Neural progenitor cell (in vitro differentiated cells): Measurements from ENCODE around the gene SPRR5. TPM values are rescaled to one million over a fixed set of nuclear protein-coding genes. Genes with fewer than 3 reads are reported as not detected.

Experiments used
- DNase-seq: peaks from one replicate; pipeline ENCODE4 v3.0.0-alpha.2; 2016; ENCODE audit warnings: low spot score
- H2AFZ ChIP-seq: fragments of 200-600 bp; sonication (generic); replicated peaks from 2 replicates; pipeline ENCODE4 v1.6.1; 2016; ENCODE audit warnings: antibody characterized with exemption
- H3F3A ChIP-seq: fragments of 200-600 bp; sonication (generic); 2 replicates; pipeline ENCODE4 v1.6.1; 2016; ENCODE audit warnings: antibody characterized with exemption, low read depth
- H3K27ac ChIP-seq: fragments of 200-600 bp; sonication (generic); 2 replicates; pipeline ENCODE4 v1.5.1; 2016; ENCODE audit warnings: mild to moderate bottlenecking
- H3K27me3 ChIP-seq: fragments of 200-600 bp; sonication (generic); 2 replicates; pipeline ENCODE4 v1.6.1; 2016; ENCODE audit warnings: mild to moderate bottlenecking, moderate library complexity
- H3K36me3 ChIP-seq: fragments of 200-600 bp; sonication (generic); 2 replicates; pipeline ENCODE4 v1.5.1; 2016
- H3K4me1 ChIP-seq: fragments of 200-600 bp; sonication (generic); 2 replicates; pipeline ENCODE4 v1.6.1; 2016; ENCODE audit warnings: mixed run types
- H3K4me2 ChIP-seq: fragments of 200-600 bp; sonication (generic); 2 replicates; pipeline ENCODE4 v1.6.1; 2016
- H3K4me3 ChIP-seq: fragments of 200-600 bp; sonication (generic); 2 replicates; pipeline ENCODE4 v1.5.1; 2016
- H3K79me2 ChIP-seq: fragments of 200-600 bp; sonication (generic); 2 replicates; pipeline ENCODE4 v1.6.1; 2016; ENCODE audit warnings: low read depth
- H3K9ac ChIP-seq: fragments of 200-600 bp; sonication (generic); 2 replicates; pipeline ENCODE4 v1.6.1; 2016
- H3K9me3 ChIP-seq: fragments of 200-600 bp; sonication (generic); 2 replicates; pipeline ENCODE4 v1.5.1; 2016; ENCODE audit warnings: low read depth
- H4K20me1 ChIP-seq: fragments of 200-600 bp; sonication (generic); 2 replicates; pipeline ENCODE4 v1.6.1; 2016; ENCODE audit warnings: low read depth
- H3K27ac Mint-ChIP-seq: 3 replicates; pipeline ENCODE4 v1.8.0; 2021; ENCODE audit warnings: mixed read lengths
- H3K27me3 Mint-ChIP-seq: 2 replicates; pipeline ENCODE4 v1.8.0; 2022; ENCODE audit warnings: low read depth, mild to moderate bottlenecking, inconsistent platforms, moderate library complexity, mixed read lengths; ENCODE audit not compliant: insufficient read depth
- H3K36me3 Mint-ChIP-seq: 3 replicates; pipeline ENCODE4 v1.8.0; 2021; ENCODE audit warnings: mixed read lengths
- H3K4me1 Mint-ChIP-seq: 3 replicates; pipeline ENCODE4 v1.8.0; 2021; ENCODE audit warnings: mixed read lengths
- H3K4me3 Mint-ChIP-seq: 3 replicates; pipeline ENCODE4 v1.8.0; 2021; ENCODE audit warnings: mild to moderate bottlenecking, moderate library complexity, mixed read lengths
- H3K9me3 Mint-ChIP-seq: 3 replicates; pipeline ENCODE4 v1.8.0; 2020; ENCODE audit warnings: mixed read lengths
- EZH2 ChIP-seq: fragments of 200-600 bp; sonication (generic); IDR thresholded peaks from 2 replicates; pipeline ENCODE4 v1.6.1; 2017; ENCODE audit warnings: antibody characterized with exemption, mild to moderate bottlenecking, moderate library complexity
- EZH2phosphoT487 ChIP-seq: fragments of 200-600 bp; sonication (generic); IDR thresholded peaks from 2 replicates; pipeline ENCODE4 v1.6.1; 2017; ENCODE audit warnings: antibody characterized with exemption
- total RNA-seq: library from RNA; depleted of rRNA; stranded (reverse); fragments of >200 nt; gene quantifications from 2 replicates; pipeline ENCODE4 v1.2.3, GENCODE V29; 2015; ENCODE audit warnings: low replicate concordance
- TF ChIP-seq, protein P1 (sequence below): fragments of 200-600 bp; sonication (generic); IDR thresholded peaks from 2 replicates; pipeline ENCODE4 v1.5.1; 2017; ENCODE audit warnings: antibody characterized with exemption, mild to moderate bottlenecking

Gene SPRR5
- total RNA-seq, 1 donor from 2014 or later: not detected

DNA sequence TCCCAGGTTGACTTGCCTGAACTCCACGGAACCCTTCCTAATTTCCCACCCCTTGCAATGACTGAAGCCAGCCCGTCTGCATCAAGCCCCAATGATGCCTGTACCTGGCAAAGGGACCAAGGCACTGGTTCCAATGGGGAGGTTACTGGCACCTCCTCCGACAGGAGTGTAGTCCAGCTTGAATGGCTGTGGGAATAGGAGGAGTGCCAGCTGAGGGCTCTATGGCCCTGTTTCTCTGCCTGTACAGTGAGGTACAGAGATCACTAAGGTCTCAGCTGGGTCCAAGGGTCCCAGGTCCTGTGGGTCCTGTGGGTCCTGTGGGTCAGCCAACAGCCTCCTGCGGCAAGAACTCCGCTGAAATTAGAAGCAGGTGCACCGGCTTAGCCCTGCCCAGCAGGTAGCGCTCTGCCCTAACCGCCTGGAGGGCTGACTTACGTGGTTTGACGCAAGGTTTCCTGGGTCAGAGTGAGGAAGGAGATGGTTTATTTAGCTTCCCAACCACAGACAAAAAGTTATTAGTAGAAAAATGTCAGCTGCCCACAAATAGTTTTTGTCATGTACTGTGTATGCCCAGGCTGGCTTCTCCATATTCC, 13.5 kb downstream of the SPRR5 start:
- Mint-ChIP-seq H3K27ac (no peak overlapping the region), H3K4me3 (no peak overlapping the region), H3K9me3 (no peaks in the 10 kb centered on the region), H3K36me3 (no peaks in the 10 kb centered on the region), H3K4me1 (no peaks in the 10 kb centered on the region), H3K27me3 (no peaks in the 10 kb centered on the region)
- H3K4me1 ChIP-seq: no peaks in the 10 kb centered on the region
- H3K4me2 ChIP-seq: no peak overlapping the region
- no peaks in the 10 kb centered on the region for H3K27me3 ChIP-seq
- H4K20me1 ChIP-seq: no peaks in the 10 kb centered on the region
- no peaks in the 10 kb centered on the region for H3F3A ChIP-seq
- no peak for DNase-seq
- peaks cover 5% of the 10 kb centered on the region for H3K9me3 ChIP-seq
- no peak overlapping the region for H3K9ac ChIP-seq
- no peaks in the 10 kb centered on the region for H3K79me2 ChIP-seq
- no peak overlapping the region for H3K27ac ChIP-seq
- H3K4me3 ChIP-seq: no peak overlapping the region
- no peak overlapping the region for H2AFZ ChIP-seq
- no peaks in the 10 kb centered on the region for H3K36me3 ChIP-seq
- TF ChIP-seq EZH2phosphoT487 (no peak), EZH2 (no peak)
- TF ChIP-seq, protein P1, sequence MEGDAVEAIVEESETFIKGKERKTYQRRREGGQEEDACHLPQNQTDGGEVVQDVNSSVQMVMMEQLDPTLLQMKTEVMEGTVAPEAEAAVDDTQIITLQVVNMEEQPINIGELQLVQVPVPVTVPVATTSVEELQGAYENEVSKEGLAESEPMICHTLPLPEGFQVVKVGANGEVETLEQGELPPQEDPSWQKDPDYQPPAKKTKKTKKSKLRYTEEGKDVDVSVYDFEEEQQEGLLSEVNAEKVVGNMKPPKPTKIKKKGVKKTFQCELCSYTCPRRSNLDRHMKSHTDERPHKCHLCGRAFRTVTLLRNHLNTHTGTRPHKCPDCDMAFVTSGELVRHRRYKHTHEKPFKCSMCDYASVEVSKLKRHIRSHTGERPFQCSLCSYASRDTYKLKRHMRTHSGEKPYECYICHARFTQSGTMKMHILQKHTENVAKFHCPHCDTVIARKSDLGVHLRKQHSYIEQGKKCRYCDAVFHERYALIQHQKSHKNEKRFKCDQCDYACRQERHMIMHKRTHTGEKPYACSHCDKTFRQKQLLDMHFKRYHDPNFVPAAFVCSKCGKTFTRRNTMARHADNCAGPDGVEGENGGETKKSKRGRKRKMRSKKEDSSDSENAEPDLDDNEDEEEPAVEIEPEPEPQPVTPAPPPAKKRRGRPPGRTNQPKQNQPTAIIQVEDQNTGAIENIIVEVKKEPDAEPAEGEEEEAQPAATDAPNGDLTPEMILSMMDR: no peak

DNA sequence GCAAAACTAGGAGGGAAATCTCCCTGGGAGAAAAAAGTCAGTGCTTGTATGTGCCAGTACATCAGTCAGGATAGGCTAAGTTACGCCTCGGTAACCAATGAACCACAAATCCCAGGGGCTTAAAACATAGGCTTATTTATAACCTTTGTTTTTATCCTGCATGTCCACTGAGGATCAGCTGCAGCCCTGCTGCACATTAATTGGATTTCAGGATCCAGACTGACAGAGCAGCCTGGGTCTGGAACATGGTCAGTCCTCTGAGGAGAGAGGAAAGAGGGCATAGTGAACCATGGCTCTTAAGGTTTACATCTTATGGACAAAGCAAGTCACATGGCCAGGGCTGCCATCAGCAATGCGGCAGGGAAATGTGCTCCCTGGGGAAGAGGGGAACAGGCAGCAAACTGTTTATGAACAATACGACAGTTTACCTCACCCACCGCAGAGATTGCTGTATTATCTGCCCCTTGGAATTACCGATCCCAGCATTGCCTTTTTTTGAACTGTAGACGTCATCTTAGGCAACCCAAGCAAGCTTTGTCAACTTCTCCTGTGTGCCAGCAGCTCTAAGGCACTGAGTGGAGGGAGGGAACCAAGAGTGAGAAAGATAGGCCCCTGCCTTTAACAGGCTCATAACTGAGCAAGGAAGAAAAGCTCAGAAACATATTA, 14.4 kb downstream of the SPRR5 start:
- no peaks in the 10 kb centered on the region for H3K36me3 Mint-ChIP-seq
- H3K27me3 Mint-ChIP-seq: no peaks in the 10 kb centered on the region
- no peak overlapping the region for H3K4me3 Mint-ChIP-seq
- Histone ChIP-seq H3F3A (no peaks in the 10 kb centered on the region), H3K4me2 (no peak overlapping the region), H3K9ac (no peak overlapping the region), H2AFZ (no peak overlapping the region), H3K4me3 (no peak overlapping the region), H3K9me3 (peaks cover 5% of the 10 kb centered on the region), H4K20me1 (no peaks in the 10 kb centered on the region), H3K27me3 (no peaks in the 10 kb centered on the region), H3K36me3 (no peaks in the 10 kb centered on the region), H3K79me2 (no peaks in the 10 kb centered on the region), H3K27ac (no peak overlapping the region), H3K4me1 (no peaks in the 10 kb centered on the region)
- H3K4me1 Mint-ChIP-seq: no peaks in the 10 kb centered on the region
- DNase-seq: no peak
- TF ChIP-seq, protein P1: no peak
- TF ChIP-seq EZH2phosphoT487: no peak
- no peak overlapping the region for H3K27ac Mint-ChIP-seq
- no peaks in the 10 kb centered on the region for H3K9me3 Mint-ChIP-seq

DNA sequence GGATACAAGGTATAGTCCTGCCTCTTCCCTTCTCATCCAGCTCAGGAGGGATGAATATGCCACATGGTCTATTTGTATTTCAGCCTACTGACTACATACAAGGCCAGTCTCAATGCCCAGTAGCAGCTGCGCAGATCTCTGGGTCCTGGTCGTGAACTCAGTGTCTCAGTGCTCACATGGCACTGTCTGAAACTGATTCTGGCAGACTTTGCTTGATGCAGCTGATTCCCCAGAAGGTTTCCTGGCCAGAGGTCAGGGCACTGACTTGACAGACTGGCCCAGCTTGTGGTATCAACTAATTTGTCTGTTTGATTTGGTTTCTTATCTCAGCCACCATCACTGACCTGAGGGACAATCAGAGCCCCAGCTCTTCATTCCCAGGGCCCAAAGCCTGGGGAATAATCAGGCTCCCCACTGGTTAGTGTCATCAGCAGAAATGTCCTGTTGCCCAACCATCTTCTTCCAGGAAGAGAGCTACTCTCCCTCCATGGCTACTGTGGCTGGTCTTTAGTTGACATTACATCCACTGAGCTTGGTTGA, 15.9 kb downstream of the SPRR5 start:
- TF ChIP-seq EZH2phosphoT487: no peak
- TF ChIP-seq EZH2: no peak
- TF ChIP-seq, protein P1: no peak
- H3K79me2 ChIP-seq: no peaks in the 10 kb centered on the region
- H3F3A ChIP-seq: no peaks in the 10 kb centered on the region
- no peak overlapping the region for H2AFZ ChIP-seq
- no peaks in the 10 kb centered on the region for H3K4me1 ChIP-seq
- H3K27me3 Mint-ChIP-seq: no peaks in the 10 kb centered on the region
- no peak overlapping the region for H3K27ac ChIP-seq
- no peak overlapping the region for H3K9ac ChIP-seq
- H3K4me2 ChIP-seq: no peak overlapping the region
- H3K27me3 ChIP-seq: no peaks in the 10 kb centered on the region
- H3K27ac Mint-ChIP-seq: no peak overlapping the region
- no peaks in the 10 kb centered on the region for H3K9me3 Mint-ChIP-seq
- H3K36me3 Mint-ChIP-seq: no peaks in the 10 kb centered on the region
- DNase-seq: no peak
- peaks cover 5% of the 10 kb centered on the region for H3K9me3 ChIP-seq
- no peak overlapping the region for H3K4me3 ChIP-seq
- H4K20me1 ChIP-seq: no peaks in the 10 kb centered on the region
- H3K36me3 ChIP-seq: no peaks in the 10 kb centered on the region
- H3K4me1 Mint-ChIP-seq: no peaks in the 10 kb centered on the region
- H3K4me3 Mint-ChIP-seq: no peak overlapping the region
